Activated CD4-positive, alpha-beta T cell treated with anti-CD3 and anti-CD28 coated beads for 4 hours (primary cell): ENCODE results near the gene LRP6.

Source experiments
- DNase-seq, 2 donors: peaks; one replicate each; pipeline ENCODE4 v3.0.0-alpha.2; 2020

Gene LRP6

GRCh38 chr12:12068751-12069150 is 198.1 kb downstream of the LRP6 start:
- DNase-seq = no peak
